ENCODE data around the gene FANCM. TPM values are rescaled to one million over a fixed set of nuclear protein-coding genes. Genes with fewer than 3 reads are reported as not detected.

Gene FANCM
- total RNA-seq, 1 experiment from 2014 or later = 6.6 TPM

DNA sequence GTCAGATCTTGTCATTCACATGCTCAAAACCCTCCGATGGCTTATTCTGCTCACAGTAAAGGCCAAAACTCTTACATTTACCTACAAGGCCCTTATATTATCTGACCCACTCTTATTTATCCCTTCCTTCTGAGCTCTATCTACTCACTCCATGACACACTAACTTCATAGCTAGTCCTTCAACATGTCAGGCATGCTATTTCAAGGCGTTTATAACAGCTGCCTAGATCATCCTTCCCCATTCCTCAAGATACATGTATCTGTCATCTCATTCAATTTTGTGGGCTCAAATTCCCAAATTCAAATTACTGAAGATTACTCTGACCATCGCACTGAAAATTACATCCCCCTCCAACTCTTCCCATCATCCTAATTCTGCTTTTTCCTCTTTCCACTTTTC is 110.4 kb downstream of the FANCM start:
- no peaks in the 10 kb centered on the region for H3K27me3 Mint-ChIP-seq (ENCODE audit: insufficient read depth, unreplicated experiment)
- peaks cover 9% of the 10 kb centered on the region for H3K36me3 Mint-ChIP-seq (ENCODE audit: insufficient read depth, unreplicated experiment)
- DNase-seq (ENCODE audit: unreplicated experiment) = no peak
- intact Hi-C loops (cut with micrococcal nuclease) = no loop called here
- ChIA-PET POLR2A (interaction anchor here (0.6 to 1.4 kb wide), 5 partner anchors 20 to 344 kb away, joined by 3 to 4 read pairs (median 4); partner anchors contain the start of gene FANCM), CTCF (no interaction called here)
- H3K4me3 Mint-ChIP-seq (ENCODE audit: unreplicated experiment) = no peak overlapping the region
- H3K4me1 Mint-ChIP-seq (ENCODE audit: insufficient read depth, unreplicated experiment) = no peaks in the 10 kb centered on the region
- H3K27ac Mint-ChIP-seq (ENCODE audit: low read depth, unreplicated experiment) = no peak overlapping the region
- H3K9me3 Mint-ChIP-seq (ENCODE audit: unreplicated experiment) = no peaks in the 10 kb centered on the region
- no peak for TF ChIP-seq CTCF (IDR thresholded peaks at IDR 0.05; ENCODE audit: unreplicated experiment)
- BruUV-seq (replicated peaks) = no TSS peak

DNA sequence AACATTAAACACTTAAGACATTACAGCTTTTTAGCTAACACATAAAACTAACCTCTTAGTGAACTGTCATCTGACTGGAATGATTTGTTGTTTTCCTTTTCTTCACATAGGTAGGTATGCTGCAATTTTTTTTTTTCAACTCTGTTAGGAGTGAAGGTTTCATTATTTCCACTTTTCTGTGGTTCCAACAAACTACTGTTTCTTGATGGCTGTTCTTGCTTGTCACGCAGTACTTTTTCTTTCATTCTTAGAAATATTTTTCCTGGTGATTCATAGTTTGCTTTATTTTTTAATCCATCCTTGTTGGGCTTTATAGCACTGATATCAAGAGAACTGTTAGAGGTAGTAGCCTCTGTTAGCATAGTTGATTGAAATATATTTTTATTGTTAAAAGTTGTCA is 111.0 kb downstream of the FANCM start:
- Mint-ChIP-seq H3K27ac (ENCODE audit: low read depth, unreplicated experiment) (no peak overlapping the region), H3K4me3 (ENCODE audit: unreplicated experiment) (no peak overlapping the region), H3K9me3 (ENCODE audit: unreplicated experiment) (no peaks in the 10 kb centered on the region), H3K27me3 (ENCODE audit: insufficient read depth, unreplicated experiment) (no peaks in the 10 kb centered on the region), H3K4me1 (ENCODE audit: insufficient read depth, unreplicated experiment) (no peaks in the 10 kb centered on the region), H3K36me3 (ENCODE audit: insufficient read depth, unreplicated experiment) (peaks cover 15% of the 10 kb centered on the region)
- ChIA-PET CTCF (no interaction called here), POLR2A (interaction anchor here (0.6 to 1.4 kb wide), 3 partner anchors 20 to 111 kb away, joined by 3 to 4 read pairs (median 4); partner anchors contain the start of gene FANCM)
- no peak for DNase-seq (ENCODE audit: unreplicated experiment)
- BruUV-seq (replicated peaks) = no TSS peak
- intact Hi-C loops (cut with micrococcal nuclease) = no loop called here
- TF ChIP-seq CTCF (IDR thresholded peaks at IDR 0.05; ENCODE audit: unreplicated experiment) = no peak

DNA sequence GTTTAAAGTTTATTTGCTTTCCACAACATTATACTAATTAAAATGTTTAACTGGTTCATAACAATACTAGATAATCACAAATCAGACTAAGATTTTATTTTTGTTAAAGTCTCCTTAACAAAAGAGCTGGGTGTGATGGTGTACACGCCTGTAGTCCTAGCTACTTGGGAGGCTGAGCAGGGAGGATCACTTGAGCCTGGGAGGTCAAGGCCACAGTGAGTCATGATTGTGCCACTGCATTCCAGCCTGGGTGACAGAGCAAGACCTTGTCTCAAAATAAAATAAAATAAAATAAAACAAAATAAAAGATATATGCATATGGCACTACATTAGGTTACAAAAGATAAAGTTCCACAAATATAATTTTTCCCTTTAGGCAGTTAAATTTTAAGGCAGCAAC is 111.7 kb downstream of the FANCM start:
- no peaks in the 10 kb centered on the region for H3K27me3 Mint-ChIP-seq (ENCODE audit: insufficient read depth, unreplicated experiment)
- intact Hi-C loops (cut with micrococcal nuclease) = no loop called here
- no peaks in the 10 kb centered on the region for H3K4me1 Mint-ChIP-seq (ENCODE audit: insufficient read depth, unreplicated experiment)
- no TSS peak for BruUV-seq (replicated peaks)
- DNase-seq (ENCODE audit: unreplicated experiment) = no peak
- no peak overlapping the region for H3K27ac Mint-ChIP-seq (ENCODE audit: low read depth, unreplicated experiment)
- POLR2A ChIA-PET = interaction anchor here (0.5 to 1.6 kb wide), 4 partner anchors 22 to 114 kb away, joined by 3 to 5 read pairs (median 4); partner anchors contain the start of gene FKBP3
- no peak for TF ChIP-seq CTCF (IDR thresholded peaks at IDR 0.05; ENCODE audit: unreplicated experiment)
- CTCF ChIA-PET = no interaction called here
- no peaks in the 10 kb centered on the region for H3K9me3 Mint-ChIP-seq (ENCODE audit: unreplicated experiment)
- H3K4me3 Mint-ChIP-seq (ENCODE audit: unreplicated experiment) = no peak overlapping the region
- H3K36me3 Mint-ChIP-seq (ENCODE audit: insufficient read depth, unreplicated experiment) = peaks cover 15% of the 10 kb centered on the region

DNA sequence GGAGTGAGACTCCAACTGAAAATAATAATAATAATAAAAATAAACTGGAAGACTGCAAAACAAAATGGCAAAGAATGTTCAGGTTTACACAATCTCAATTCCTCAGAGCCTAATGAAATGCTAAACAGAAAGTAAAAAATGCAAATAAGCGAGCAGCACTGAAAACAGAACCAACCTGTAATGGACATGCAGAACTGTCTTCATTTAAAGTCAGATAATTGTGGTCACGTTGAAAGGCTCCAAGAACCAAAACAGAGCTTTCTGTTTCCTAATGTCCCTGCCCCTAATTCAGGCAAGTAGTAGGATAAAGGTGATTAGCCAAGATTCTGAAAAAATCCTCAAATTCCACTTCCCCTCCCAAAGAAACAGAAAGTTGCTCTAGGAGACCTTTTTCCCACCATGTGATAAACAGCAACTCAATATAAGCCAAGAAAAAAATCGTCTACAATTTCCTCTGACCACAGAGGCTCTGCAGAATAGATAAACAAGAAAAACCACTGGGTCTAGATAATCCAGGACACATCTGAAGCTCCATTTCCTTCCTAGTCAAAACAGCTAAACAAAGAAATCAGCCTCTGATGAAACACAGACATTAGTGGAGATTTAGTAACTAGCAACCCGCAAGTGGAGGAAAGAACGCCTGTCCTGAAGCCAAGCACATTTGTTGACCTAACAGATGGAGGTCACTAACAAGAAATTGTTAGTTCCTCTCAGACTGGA is 114.3 kb downstream of the FANCM start:
- Mint-ChIP-seq H3K27ac (ENCODE audit: low read depth, unreplicated experiment) (peak overlapping the region; percentile 99), H3K4me3 (ENCODE audit: unreplicated experiment) (peak overlapping the region; percentile 63), H3K9me3 (ENCODE audit: unreplicated experiment) (no peaks in the 10 kb centered on the region), H3K4me1 (ENCODE audit: insufficient read depth, unreplicated experiment) (peaks cover 9% of the 10 kb centered on the region), H3K36me3 (ENCODE audit: insufficient read depth, unreplicated experiment) (peaks cover 15% of the 10 kb centered on the region), H3K27me3 (ENCODE audit: insufficient read depth, unreplicated experiment) (no peaks in the 10 kb centered on the region)
- ChIA-PET POLR2A (interaction anchor here (0.7 to 6.8 kb wide), 6 partner anchors 8 to 289 kb away, joined by 3 to 165 read pairs (median 4); partner anchors contain the start of genes FANCM, FKBP3, KLHL28 and TOGARAM1), CTCF (interaction anchor here (0.6 to 1.2 kb wide), 4 partner anchors 14 to 110 kb away, joined by 3 read pairs; no protein-coding TSS in a partner anchor)
- intact Hi-C loops (cut with micrococcal nuclease) = loop anchor here (5.0 kb wide), 2 partner anchors 53 to 338 kb away; no protein-coding TSS in a partner anchor
- peak; percentile 47 for DNase-seq (ENCODE audit: unreplicated experiment)
- no TSS peak for BruUV-seq (replicated peaks)
- TF ChIP-seq CTCF (IDR thresholded peaks at IDR 0.05; ENCODE audit: unreplicated experiment) = no peak

Other genes with a start within 250 kb of the FANCM start
- 11.2 and 13.8 TPM in 2 replicates for gene KLHL28, start 174.0 kb upstream of the FANCM start, total RNA-seq (2022)
- gene TOGARAM1, start 173.7 kb upstream of the FANCM start, total RNA-seq (2022) = 12.0 and 15.8 TPM in 2 replicates
- gene PRPF39, start 51.8 kb upstream of the FANCM start, total RNA-seq (2022) = 36.7 and 41.4 TPM in 2 replicates
- 61.7 and 62.0 TPM in 2 replicates for gene FKBP3, start 1.4 kb upstream of the FANCM start, total RNA-seq (2022)
- gene MIS18BP1, start 117.3 kb downstream of the FANCM start, total RNA-seq (2022) = 24.2 and 31.6 TPM in 2 replicates

Measured in MCF 10A (cell line).